GM12874 (cell line): Measurements from ENCODE around the gene CFAP61.

ENCODE experiments used
- CTCF ChIP-seq: IDR thresholded peaks from 2 replicates; pipeline ENCODE4 v1.5.1; 2011; ENCODE audit warnings: low read depth, mild to moderate bottlenecking, control low read depth, low read length, moderate library complexity; ENCODE audit not compliant: insufficient read depth

CFAP61 gene

GRCh38 chr20:20364593-20365479 lies 312.5 kb downstream of the CFAP61 start:
- TF ChIP-seq CTCF, result no peak

- TF ChIP-seq CTCF, result no peak
Measured at GRCh38 chr20:20365480-20366161, 313.3 kb downstream of the CFAP61 start.

- no peak for TF ChIP-seq CTCF
Measured at GRCh38 chr20:20366551-20366875, 314.2 kb downstream of the CFAP61 start.

- TF ChIP-seq CTCF, result no peak
Measured at GRCh38 chr20:20366876-20367574, 314.7 kb downstream of the CFAP61 start.

GRCh38 chr20:20367575-20368417 lies 315.5 kb downstream of the CFAP61 start, which contains the start of gene INSM1:
INSM1 (plus strand) TSS chr20:20368104; CDS start chr20:20368268, 164 bp downstream.
- TF ChIP-seq CTCF, result no peak

GRCh38 chr20:20368418-20369249 lies 316.3 kb downstream of the CFAP61 start:
- no peak for TF ChIP-seq CTCF
